ENCODE results near the gene OBSCN. TPM values are rescaled to one million over a fixed set of nuclear protein-coding genes. Genes with fewer than 3 reads are reported as not detected.

The OBSCN gene
- total RNA-seq, 1 experiment from 2014 or later: 29.1 TPM

- H4K20me1 ChIP-seq (ENCODE audit: low read length): no peaks in the 10 kb centered on the region
Observed at GRCh38 chr1:228256626-228257375, 49.0 kb downstream of the OBSCN start.

GRCh38 chr1:228258486-228258885 lies 50.6 kb downstream of the OBSCN start:
- TF ChIP-seq EZH2 (IDR thresholded peaks at IDR 0.05; ENCODE audit: low read length, unreplicated experiment): no peak
- TF ChIP-seq, protein P1, sequence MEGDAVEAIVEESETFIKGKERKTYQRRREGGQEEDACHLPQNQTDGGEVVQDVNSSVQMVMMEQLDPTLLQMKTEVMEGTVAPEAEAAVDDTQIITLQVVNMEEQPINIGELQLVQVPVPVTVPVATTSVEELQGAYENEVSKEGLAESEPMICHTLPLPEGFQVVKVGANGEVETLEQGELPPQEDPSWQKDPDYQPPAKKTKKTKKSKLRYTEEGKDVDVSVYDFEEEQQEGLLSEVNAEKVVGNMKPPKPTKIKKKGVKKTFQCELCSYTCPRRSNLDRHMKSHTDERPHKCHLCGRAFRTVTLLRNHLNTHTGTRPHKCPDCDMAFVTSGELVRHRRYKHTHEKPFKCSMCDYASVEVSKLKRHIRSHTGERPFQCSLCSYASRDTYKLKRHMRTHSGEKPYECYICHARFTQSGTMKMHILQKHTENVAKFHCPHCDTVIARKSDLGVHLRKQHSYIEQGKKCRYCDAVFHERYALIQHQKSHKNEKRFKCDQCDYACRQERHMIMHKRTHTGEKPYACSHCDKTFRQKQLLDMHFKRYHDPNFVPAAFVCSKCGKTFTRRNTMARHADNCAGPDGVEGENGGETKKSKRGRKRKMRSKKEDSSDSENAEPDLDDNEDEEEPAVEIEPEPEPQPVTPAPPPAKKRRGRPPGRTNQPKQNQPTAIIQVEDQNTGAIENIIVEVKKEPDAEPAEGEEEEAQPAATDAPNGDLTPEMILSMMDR (conservative IDR thresholded peaks at IDR 0.05; ENCODE audit: low read depth, low read length): no peak
- no peak for TF ChIP-seq EZH2phosphoT487 (IDR thresholded peaks at IDR 0.05; ENCODE audit: borderline replicate concordance, low read length)
- Histone ChIP-seq H2AFZ (ENCODE audit: low read length) (no peak overlapping the region), H3K9me3 (ENCODE audit: low read length) (peaks cover 8% of the 10 kb centered on the region; the same call in 1 of the 2 replicates), H3K4me2 (ENCODE audit: low read length) (no peak overlapping the region), H3K27me3 (ENCODE audit: low read length) (no peaks in the 10 kb centered on the region), H3K4me3 (ENCODE audit: low read length) (no peak overlapping the region), H3F3A (ENCODE audit: low read length, unreplicated experiment) (no peaks in the 10 kb centered on the region), H3K27ac (ENCODE audit: low read length) (no peak overlapping the region), H3K36me3 (ENCODE audit: low read depth, low read length) (peaks cover 16% of the 10 kb centered on the region), H3K9me2 (replicated peaks; ENCODE audit: low read length) (no peaks in the 10 kb centered on the region), H4K20me1 (ENCODE audit: low read length) (no peaks in the 10 kb centered on the region), H3K9ac (ENCODE audit: low read length) (no peak overlapping the region), H3K79me2 (ENCODE audit: low read length) (no peaks in the 10 kb centered on the region), H3K4me1 (ENCODE audit: insufficient read depth, low read length) (no peaks in the 10 kb centered on the region)
- BruUV-seq (replicated peaks): no TSS peak
- ChIA-PET POLR2A (ENCODE audit: unreplicated experiment) (no interaction called here), CTCF (no interaction called here)
- ATAC-seq (no peak), DNase-seq (no peak)
- intact Hi-C loops (cut with micrococcal nuclease): no loop called here

More at GRCh38 chr1:228256626-228257375, 49.0 kb downstream of the OBSCN start:
- ATAC-seq (no peak), DNase-seq (no peak)
- Histone ChIP-seq H3K4me2 (ENCODE audit: low read length) (no peak overlapping the region), H3K9ac (ENCODE audit: low read length) (no peak overlapping the region), H3K79me2 (ENCODE audit: low read length) (no peaks in the 10 kb centered on the region), H3K36me3 (ENCODE audit: low read depth, low read length) (peaks cover 15% of the 10 kb centered on the region), H3K27ac (ENCODE audit: low read length) (no peak overlapping the region), H3K27me3 (ENCODE audit: low read length) (no peaks in the 10 kb centered on the region), H3K9me3 (ENCODE audit: low read length) (peaks cover 5% of the 10 kb centered on the region; the same call in 1 of the 2 replicates), H3K9me2 (replicated peaks; ENCODE audit: low read length) (no peaks in the 10 kb centered on the region), H2AFZ (ENCODE audit: low read length) (no peak overlapping the region), H3K4me1 (ENCODE audit: insufficient read depth, low read length) (no peaks in the 10 kb centered on the region), H3F3A (ENCODE audit: low read length, unreplicated experiment) (no peaks in the 10 kb centered on the region), H3K4me3 (ENCODE audit: low read length) (no peak overlapping the region)
- intact Hi-C loops (cut with micrococcal nuclease): no loop called here
- BruUV-seq (replicated peaks): no TSS peak
- TF ChIP-seq, protein P1 (conservative IDR thresholded peaks at IDR 0.05; ENCODE audit: low read depth, low read length): no peak
- no peak for TF ChIP-seq EZH2 (IDR thresholded peaks at IDR 0.05; ENCODE audit: low read length, unreplicated experiment)
- TF ChIP-seq EZH2phosphoT487 (IDR thresholded peaks at IDR 0.05; ENCODE audit: borderline replicate concordance, low read length): no peak
- POLR2A ChIA-PET (ENCODE audit: unreplicated experiment): no interaction called here
- CTCF ChIA-PET: no interaction called here

- TF ChIP-seq EZH2 (IDR thresholded peaks at IDR 0.05; ENCODE audit: low read length, unreplicated experiment): no peak
- TF ChIP-seq, protein P1 (conservative IDR thresholded peaks at IDR 0.05; ENCODE audit: low read depth, low read length): no peak
- no peak for TF ChIP-seq EZH2phosphoT487 (IDR thresholded peaks at IDR 0.05; ENCODE audit: borderline replicate concordance, low read length)
- Histone ChIP-seq H3K9ac (ENCODE audit: low read length) (no peak overlapping the region), H3K27me3 (ENCODE audit: low read length) (no peaks in the 10 kb centered on the region), H4K20me1 (ENCODE audit: low read length) (no peaks in the 10 kb centered on the region), H3K4me1 (ENCODE audit: insufficient read depth, low read length) (no peaks in the 10 kb centered on the region), H2AFZ (ENCODE audit: low read length) (no peak overlapping the region), H3K27ac (ENCODE audit: low read length) (no peak overlapping the region), H3K36me3 (ENCODE audit: low read depth, low read length) (peaks cover 13% of the 10 kb centered on the region), H3K9me2 (replicated peaks; ENCODE audit: low read length) (no peaks in the 10 kb centered on the region), H3F3A (ENCODE audit: low read length, unreplicated experiment) (no peaks in the 10 kb centered on the region), H3K4me2 (ENCODE audit: low read length) (no peak overlapping the region), H3K79me2 (ENCODE audit: low read length) (no peaks in the 10 kb centered on the region), H3K9me3 (ENCODE audit: low read length) (peaks cover 8% of the 10 kb centered on the region; the same call in 1 of the 2 replicates), H3K4me3 (ENCODE audit: low read length) (no peak overlapping the region)
- DNase-seq (no peak), ATAC-seq (no peak)
- BruUV-seq (replicated peaks): no TSS peak
- POLR2A ChIA-PET (ENCODE audit: unreplicated experiment): no interaction called here
- intact Hi-C loops (cut with micrococcal nuclease): no loop called here
- CTCF ChIA-PET: no interaction called here
Observed at GRCh38 chr1:228259368-228259894, 51.6 kb downstream of the OBSCN start.

Data from PC-3 (cell line).